HCEC 1CT (cell line): ENCODE data around the gene RUNX2.

Experiments
- DNase-seq: peaks from one replicate; pipeline ENCODE4 v3.0.0-alpha.2; 2017

The RUNX2 gene

DNA sequence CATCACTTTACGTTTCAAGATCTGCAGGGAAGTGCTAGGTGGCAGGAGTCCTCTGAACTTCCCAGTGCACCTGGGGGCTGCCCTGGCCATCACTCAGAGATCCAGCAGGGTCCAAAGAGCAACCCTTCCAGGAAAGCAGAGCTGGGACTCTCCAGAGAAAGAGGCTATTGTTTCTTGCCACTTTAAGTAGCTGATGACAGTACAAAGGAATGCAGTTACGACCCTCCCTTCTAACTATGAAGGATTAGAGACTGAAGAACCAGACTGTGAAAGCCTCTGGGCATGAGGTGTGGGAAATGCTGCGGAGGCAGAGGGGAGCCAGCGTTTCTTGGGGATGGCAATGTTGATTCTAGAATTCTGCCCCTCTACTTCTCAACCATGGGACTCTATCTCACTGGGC lies 238.8 kb downstream of the RUNX2 start:
- no peak for DNase-seq

DNA sequence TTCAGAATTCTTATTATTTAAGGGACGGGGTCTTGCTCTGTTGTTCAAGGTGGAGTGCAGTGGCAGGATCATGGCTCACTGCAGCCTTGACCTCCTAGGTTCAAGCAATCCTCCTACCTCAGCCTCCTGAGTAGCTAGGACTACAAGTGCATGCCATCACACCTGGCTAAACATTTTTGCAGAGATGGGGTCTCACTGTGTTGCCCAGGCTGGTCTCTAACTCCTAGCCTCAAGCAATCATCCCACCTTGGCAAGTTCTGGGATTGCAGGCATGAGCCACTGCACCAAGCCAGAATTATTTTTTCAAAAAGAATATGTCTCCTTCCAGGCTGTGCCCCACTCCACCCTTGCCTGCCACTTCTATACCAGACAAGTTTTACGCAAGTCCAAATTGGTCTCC lies 239.7 kb downstream of the RUNX2 start:
- no peak for DNase-seq

DNA sequence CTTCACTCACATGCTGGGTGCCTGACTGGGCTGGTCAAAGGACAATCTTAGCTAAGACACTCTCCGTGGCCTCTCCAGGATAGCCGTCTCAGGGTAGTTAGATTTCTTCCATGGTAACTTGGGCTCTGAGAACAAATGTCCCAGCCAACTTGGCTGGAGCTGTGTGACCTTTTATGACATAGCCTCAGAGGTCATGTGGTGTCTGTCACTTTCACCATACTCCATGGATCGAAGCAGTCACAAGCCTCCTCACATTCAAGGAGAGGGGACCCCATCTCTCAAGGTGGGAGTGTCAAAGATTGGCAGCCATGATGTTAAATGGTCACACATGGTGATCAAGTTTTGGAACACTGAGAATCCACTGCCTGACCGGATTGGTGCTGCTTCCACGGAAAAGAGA lies 240.5 kb downstream of the RUNX2 start:
- no peak for DNase-seq

DNA sequence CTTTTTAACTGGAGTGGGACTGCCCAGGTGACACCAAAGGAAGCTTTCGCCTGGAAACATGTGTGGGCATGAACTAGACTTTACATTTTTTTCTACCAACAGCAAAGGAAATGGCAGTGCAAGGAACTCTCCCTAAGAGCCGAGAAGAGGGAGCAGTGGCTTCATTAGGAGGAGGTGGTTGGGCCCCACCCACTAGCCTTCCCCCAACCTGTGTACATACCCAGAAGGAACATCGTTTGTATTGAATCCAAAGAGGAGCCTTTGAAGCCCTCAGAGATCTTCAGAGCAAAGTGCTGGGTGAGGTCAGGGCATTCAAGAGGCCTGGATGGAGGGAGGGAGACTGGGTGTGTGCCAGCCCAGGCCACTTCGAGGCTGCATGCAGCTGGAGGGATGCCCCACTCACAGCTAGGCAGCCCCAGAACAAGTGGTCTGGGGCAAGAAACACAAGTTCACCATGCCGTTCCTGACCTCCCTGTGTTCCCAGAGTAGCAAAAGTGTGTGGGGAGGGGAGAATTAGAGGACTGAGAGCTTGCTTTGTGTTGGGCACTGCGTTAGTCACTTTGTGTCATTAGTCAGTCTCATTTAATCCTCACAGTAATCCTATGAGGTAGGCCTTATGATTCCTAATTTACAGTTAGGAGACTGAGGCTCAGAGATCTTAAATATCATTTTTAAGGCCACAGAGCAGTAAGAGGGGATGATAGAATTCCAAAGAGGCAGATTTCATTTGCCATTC lies 241.2 kb downstream of the RUNX2 start:
- no peak for DNase-seq

DNA sequence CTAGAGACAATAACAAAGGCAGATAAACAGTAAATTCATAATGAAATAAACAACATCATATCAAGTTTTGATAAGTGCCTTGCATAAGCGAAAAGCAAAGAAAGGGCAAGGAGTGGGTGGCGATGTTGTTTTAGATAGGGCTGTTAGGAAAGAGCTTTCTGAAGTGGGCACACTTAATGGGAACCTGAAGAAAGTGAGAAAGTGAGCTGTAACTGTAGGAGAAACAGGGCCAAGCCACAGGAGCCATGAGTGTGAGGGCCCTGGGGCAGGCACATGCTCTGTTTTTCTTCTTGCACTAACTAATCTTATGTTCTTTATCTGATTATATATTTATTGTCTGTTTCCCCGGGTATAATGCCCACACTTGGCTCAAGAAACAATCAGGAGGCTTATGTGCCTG lies 243.0 kb downstream of the RUNX2 start:
- no peak for DNase-seq

DNA sequence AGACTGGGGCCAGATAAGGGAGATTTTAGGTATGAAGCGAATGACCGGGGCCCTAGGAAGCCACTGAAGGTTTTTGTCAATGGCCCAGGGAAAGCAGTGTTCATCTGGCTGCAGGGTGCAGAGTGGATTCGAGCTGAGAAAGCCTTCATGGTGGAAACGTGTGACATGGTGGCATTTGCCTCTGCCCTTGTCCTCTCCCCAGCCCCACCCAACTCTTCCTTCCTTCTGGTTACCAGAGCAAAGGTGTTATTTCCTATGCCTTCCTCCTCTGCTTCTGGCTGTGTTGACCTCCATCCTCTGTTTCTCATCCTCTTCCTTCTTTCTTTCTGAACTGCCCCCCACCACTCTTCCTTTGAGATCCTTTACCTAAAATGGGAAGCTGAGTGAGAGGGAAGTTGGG lies 244.7 kb downstream of the RUNX2 start:
- no peak for DNase-seq

DNA sequence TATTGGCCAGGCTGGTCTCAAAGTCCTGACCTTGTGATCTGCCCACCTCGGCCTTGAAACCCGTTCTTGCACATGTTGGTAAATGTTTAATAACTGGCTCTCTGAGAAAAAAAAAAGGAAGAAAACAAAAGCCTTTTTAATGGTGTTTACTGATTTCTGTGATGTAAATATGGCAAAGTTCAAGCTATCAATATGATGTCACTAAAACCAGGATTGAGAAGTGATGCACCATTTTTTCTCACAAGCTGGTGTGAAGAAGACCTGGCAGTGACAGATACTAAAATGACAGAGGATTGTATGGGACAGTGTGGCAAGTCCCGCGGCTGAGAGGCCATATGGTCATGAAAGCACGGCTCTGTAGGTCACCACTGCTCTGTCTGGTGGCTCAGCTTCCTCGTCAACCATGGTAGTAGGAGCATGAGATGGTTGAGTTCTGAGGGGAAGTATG lies 245.9 kb downstream of the RUNX2 start:
- no peak for DNase-seq

DNA sequence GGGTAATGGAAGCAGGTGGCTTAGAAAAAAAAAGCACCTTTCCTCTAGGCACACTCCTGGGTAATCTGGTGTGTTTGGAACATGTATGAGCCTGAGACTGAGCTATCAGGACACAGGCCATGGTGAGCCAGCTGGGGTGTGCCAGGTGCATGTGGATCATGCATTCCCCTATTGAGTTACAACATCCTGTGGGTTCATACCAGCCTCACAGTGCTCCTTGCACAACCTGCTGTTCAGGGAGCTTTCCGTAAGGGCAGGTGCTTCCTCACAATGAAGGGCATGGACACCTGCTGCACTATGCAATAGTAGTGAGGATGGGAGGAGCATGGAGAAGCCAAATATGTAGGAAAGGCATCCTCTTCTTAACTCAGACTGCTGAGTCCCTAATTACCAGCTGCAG lies 246.8 kb downstream of the RUNX2 start:
- DNase-seq: no peak

DNA sequence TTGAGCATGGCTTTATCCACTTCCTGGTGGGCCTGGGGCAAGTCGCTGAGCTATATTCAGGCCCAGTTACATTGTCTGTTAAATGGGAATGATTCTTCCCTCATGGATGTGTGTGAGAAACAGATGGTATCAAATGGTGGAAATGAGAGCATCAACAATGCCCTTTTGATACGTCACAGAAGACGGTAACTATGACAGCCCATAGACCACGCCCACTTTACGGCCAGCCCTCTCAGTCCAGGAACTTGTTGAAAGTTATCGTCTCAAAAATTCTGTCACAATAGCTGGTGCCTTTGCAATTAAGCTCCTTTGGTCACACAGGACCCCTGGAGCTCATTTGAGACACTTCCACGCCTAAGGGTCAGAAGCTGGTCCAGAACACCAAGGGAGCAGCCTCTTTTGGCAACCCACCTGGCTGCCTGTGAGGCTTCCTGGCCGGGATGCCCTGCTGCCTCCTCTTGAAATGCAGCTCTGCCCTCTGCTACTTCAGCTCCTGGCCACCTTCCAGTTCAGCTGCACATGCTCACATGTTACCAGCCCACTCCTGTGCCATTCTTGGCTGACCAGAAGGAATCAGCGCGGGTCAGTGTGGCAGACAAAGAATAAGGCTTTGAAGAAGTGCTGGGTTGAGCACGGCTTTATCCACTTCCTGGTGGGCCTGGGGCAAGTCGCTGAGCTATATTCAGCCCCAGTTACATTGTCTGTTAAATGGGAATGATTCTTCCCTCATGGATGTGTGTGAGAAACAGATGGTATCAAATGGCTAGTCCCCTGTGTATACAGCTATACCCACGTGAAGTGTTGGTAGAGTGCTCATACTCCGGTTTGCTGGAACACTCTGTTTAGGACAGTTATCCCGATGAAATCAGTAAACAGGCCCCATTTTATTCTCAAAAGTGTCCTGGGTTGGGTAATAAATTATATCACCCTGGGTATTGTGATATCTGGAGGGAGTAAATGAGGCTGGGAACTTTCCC lies 248.8 kb downstream of the RUNX2 start:
- DNase-seq: no peak

DNA sequence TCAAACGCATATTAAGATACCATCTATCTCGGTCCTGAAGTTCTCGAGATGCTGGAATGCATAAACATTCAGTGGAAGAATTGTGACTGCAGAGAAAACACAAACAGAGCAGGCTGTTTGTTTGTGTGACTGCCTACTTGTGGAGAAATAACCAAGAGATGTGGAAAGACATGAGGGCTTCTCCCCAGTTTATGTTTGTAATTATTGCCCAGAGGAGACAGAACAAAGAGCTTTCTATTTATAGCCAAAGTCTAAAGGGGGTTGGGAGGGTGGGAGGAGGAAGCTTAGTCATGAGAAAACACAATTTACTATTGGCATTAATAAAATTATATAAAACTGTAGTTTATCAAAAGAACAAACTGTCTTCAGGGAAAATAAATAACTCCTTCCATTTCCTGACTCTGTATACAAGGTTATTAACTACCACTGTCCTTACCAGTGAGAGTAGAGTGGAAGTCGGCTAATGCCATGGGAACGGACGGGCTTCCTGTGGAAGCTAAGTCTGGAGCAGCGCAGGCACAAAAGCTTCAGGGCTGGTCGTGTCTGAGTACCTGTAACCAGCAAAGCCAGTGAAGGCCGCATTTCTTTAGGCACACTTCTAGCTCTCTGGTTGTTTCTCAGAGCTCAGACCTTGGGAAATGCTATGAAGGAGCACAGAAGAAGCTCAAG lies 249.8 kb downstream of the RUNX2 start:
- peak; percentile 13 for DNase-seq

DNA sequence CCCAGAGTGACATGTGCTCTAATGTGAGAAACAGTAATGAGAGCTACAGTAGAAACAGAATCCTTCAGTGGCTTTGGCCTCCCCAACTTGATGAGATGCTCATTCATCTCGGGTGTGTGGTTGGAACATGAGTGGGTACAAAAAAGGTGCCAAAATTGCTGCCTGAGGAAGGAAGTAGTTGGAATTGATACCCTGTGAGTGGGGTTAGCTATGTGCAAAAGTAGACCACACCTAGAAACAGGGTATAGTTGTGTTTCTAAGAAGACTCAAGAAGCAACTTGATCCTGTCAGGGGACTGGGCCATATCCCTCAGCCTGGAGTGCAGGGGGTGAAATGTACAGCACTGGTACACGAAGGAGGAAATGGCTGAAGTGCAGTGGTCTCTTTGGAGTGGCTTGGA lies 256.0 kb downstream of the RUNX2 start:
- no peak for DNase-seq

DNA sequence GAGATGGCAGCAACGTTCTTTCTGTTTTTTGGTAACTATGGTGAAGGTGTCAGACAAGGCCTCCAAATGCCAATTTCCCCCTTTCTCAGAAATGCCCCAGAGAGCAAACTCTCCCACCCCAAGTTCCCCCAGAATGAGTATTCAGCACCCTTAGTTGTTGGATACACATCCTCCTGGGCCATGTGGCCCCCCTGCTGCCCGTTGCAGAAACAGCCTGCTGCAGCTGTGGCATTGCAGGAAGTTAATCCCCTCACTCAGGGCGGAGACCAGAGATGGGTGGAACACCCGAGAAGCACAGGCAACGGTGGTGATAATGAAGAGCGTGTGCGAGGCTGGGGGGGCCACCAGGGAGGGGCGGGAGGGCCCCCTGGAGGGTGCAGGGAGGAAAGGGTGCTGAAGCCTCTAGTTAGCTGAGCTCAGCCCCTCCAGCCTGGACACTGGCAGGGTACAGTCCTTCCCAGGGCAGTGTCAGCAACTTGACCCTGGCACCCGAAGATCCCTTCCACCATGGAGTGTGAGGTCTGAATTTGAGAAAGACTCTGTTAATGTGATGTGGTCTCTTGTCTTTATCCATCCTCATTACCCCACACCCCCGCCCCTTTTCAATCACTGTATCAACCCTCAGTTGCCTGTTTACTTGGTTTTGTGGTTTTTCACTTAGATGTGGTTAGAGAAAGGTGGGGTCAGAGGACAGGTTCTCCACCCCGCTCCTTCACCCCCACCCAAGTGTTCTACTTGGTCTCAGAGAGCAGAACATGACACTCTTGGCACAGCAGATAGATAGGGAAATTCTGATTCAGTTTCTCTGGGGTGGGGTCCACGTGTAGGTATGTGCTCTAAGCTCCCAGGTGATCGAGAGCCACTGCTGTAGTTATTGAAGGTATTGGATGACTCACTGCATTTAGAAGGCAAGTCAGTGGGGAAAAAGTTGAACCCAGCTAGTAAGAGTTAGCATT lies 258.4 kb downstream of the RUNX2 start:
- DNase-seq: no peak

DNA sequence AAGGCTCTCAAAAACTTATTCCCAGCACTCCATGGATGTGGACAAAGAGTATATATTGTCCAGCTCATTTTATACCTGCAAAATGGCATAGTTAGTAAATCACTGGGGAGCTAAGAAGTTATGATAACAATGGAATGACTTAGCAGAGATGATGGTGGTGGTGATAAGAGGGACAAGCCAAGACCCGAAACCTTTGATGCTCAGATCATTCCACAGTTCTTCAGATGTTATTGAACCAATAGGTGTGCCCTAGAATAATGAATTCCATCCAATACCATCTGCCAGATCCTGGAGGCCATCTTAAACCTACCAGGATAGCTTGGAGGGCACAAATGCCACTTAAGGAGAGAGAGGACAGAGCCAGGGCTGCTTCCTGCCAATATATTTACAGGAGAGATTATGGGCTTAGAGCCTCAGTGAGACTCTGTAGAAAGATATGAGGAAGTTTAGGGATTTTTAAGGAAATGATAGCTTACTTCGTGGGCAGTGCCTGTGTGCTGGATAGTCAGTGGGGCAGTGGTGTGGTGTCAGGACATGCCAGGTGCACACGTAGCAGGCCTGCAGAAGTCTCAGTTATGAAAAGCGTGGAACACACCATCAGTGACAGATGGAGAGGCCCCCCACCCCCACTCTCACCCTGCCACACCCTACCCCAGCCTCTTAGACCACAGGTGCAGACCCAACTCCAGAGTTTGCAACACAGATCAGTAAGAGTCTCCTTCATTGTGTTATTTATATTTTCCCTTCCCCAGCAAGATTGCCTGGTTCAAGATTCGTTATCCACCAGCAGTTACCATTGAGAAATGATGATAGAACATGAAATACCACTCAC lies 259.3 kb downstream of the RUNX2 start:
- no peak for DNase-seq

DNA sequence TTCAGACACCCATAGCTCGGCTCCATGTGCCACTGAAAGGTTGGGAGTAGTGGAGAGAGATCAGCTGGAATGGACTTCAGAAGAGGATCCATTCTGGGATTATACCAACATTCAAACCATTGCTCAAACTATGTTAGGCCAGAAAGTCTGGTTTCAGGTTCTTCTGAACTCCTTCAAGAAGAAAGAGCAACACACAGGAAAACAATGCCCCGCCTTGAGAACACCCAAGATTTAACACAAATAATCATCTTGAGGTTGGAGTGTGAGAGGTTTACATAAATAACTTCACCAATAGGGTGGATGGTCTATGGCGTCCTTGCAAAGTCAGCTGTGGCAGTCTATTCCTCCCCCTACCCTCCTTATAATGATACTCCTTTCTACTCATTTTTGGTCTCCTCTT lies 261.2 kb downstream of the RUNX2 start:
- DNase-seq: no peak

DNA sequence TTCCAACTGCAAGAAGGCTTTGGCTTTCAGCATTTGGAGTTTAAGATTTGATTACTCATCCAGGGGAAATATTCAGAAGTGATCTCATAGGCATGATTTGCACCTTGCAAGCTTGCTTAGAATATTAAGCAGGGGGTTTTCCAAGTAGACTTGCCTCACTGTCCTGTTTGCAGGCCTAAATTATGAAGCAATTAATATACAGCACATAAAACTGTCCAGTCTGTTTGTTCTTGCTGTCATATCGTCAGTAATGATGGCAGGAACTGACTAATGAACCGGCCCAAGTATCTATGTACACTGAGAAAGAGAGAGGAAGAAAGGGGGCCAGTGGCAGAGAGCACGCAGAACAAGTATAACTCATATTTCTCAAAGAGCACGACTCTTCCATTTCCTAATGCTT lies 262.1 kb downstream of the RUNX2 start:
- DNase-seq: peak; percentile 98

DNA sequence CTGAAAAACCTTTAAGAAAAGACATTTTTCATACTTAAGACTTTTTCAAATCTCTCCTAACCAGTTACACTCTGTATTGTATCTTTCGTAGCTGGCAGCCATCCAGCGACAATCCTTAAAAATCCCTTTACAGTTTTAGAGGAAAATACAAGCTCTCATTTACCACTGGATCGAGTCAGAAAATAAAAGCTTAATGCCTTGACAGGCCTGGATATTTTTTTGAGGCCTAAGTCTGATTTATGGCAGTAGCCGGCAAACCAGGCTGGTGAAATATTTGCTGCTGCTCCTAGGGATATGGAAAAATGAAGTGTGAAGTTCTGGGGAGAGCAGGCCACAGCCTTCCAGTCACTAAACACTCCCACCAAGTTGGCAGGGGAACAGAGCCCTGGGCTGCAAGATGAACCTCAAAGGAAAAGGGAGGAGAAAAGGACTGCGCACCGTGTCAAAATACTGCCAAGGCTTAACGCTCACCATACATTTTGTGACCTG lies 262.6 kb downstream of the RUNX2 start:
- peak; percentile 47 for DNase-seq

DNA sequence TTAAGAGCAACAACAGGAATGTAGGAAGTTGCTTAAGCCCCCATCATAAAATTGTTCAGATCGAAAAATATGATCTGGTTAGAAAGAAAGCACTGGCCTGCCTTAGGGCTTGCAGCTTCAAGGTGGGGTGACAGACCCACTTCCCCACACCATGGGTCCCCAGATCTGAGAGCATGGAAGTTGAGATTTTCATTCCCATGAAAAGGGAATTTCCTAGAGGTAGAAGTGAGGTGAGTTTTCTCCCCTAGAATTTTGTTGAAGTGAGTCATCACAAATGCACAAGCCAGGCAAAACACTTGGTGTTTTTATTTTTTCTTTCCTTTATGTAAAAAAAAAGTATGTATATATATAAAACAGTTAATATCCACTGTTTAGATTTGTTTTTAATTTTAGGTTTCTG lies 263.2 kb downstream of the RUNX2 start:
- DNase-seq: peak; percentile 28

DNA sequence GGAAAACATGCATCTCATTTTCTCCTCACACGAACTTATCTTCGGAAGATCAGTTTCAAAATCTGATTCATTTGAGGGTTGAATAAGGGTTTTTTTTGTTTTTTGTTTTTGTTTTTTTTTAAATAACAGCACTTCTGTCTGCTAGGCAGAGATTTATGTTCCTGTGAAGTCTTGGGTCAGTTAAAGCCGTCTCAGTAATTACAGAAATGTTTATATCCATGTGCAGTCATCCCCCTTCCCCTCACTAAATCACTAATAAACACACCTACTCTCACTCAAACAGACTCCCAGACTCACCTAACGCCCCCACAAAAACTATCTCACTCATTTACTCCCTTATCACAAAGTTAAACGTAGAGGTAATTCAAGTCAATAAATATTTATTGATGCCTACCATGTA lies 263.8 kb downstream of the RUNX2 start:
- DNase-seq: no peak

DNA sequence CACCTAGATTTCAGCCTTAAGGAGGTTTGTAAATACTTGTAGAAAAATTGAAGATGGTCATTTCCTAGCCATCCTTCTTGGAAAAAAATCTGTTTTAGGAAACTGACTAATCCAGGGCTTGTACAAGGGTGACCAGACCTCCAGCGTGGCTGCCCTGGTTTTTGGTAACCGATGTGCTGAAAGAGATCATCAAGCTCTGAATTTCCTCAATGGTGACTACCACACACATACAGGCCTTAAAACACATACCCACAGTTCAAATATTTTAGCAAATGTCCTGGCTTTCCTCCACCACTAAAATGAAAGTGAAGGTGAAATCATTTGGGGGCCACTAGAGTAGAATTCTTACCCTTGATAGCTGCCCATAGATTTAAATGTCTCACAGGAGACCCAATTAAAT lies 264.9 kb downstream of the RUNX2 start:
- DNase-seq: peak; percentile 9

DNA sequence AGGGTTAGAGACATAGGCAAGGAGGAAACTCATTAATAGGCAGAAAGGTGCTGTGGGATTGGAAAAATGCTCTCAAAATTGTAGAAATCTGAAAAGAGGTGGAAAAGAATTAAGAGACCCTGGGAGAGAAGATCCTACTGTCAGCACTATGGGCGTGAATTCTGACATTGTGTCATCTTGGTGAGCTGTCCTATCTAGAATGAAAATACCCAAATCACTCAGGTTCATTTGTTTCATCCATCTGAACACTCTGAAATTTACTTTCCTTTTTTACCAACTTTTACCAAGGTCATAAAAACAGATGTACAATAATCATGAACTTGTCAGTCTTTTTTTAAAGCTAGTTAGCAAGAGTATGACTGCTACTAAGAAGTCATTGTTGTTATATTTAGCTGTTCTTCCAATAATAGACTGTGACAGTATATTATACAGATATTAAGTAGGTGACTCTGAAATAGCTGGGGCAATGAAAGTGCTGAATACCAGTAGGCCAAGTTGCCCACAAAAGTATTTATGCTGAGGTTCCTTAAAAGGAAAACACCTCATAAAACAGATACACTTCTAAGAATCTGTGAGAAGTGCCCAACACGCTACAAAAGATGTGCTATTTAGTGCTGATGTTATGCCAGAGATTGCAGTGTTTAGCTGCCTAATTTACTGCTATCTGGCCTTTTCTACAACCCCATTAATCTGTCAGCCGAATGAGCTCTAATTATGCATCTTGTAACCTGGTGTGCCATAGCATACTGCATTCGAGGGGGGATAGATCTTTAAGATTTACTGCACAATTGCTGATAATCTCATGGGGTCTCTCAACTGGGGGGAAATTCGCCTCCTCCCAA lies 267.1 kb downstream of the RUNX2 start:
- DNase-seq: no peak
